Measurements from ENCODE around the gene PHTF1.

PHTF1 gene

GRCh38 chr1:113792471-113792870 is 33.2 kb upstream of the PHTF1 start:
- H3K4me3 Mint-ChIP-seq = no peak overlapping the region
- no peaks in the 10 kb centered on the region for H3K9me3 Mint-ChIP-seq
- H3K36me3 Mint-ChIP-seq (ENCODE audit: low read depth) = peaks cover 76% of the 10 kb centered on the region
- no peak overlapping the region for H3K27ac Mint-ChIP-seq
- peaks cover 5% of the 10 kb centered on the region for H3K4me1 Mint-ChIP-seq
- no peaks in the 10 kb centered on the region for H3K27me3 Mint-ChIP-seq (ENCODE audit: low read depth)
- TF ChIP-seq CTCF (IDR thresholded peaks at IDR 0.05; ENCODE audit: unreplicated experiment in 3 of 3) = no peak

GRCh38 chr1:113788802-113789201 is 29.5 kb upstream of the PHTF1 start:
- Mint-ChIP-seq H3K9me3 (no peaks in the 10 kb centered on the region), H3K36me3 (ENCODE audit: low read depth) (peaks cover 63% of the 10 kb centered on the region), H3K4me3 (no peak overlapping the region), H3K27me3 (ENCODE audit: low read depth) (no peaks in the 10 kb centered on the region), H3K27ac (no peak overlapping the region), H3K4me1 (peaks cover 11% of the 10 kb centered on the region)
- no peak for TF ChIP-seq CTCF (IDR thresholded peaks at IDR 0.05; ENCODE audit: unreplicated experiment in 3 of 3)

GRCh38 chr1:113787663-113788062 is 28.4 kb upstream of the PHTF1 start:
- no peaks in the 10 kb centered on the region for H3K9me3 Mint-ChIP-seq
- peaks cover 11% of the 10 kb centered on the region for H3K4me1 Mint-ChIP-seq
- H3K27ac Mint-ChIP-seq = no peak overlapping the region

GRCh38 chr1:113786069-113786468 is 26.8 kb upstream of the PHTF1 start:
- Mint-ChIP-seq H3K4me3 (no peak overlapping the region), H3K9me3 (no peaks in the 10 kb centered on the region), H3K4me1 (peaks cover 11% of the 10 kb centered on the region), H3K27ac (no peak overlapping the region), H3K27me3 (ENCODE audit: low read depth) (no peaks in the 10 kb centered on the region), H3K36me3 (ENCODE audit: low read depth) (peaks cover 47% of the 10 kb centered on the region)
- TF ChIP-seq CTCF (IDR thresholded peaks at IDR 0.05; ENCODE audit: unreplicated experiment in 3 of 3) = no peak

More at GRCh38 chr1:113787663-113788062, 28.4 kb upstream of the PHTF1 start:
- no peak for TF ChIP-seq CTCF (IDR thresholded peaks at IDR 0.05; ENCODE audit: unreplicated experiment in 3 of 3)
- H3K36me3 Mint-ChIP-seq (ENCODE audit: low read depth) = peaks cover 56% of the 10 kb centered on the region
- no peak overlapping the region for H3K4me3 Mint-ChIP-seq
- no peaks in the 10 kb centered on the region for H3K27me3 Mint-ChIP-seq (ENCODE audit: low read depth)

- no peak overlapping the region for H3K4me3 Mint-ChIP-seq
- H3K36me3 Mint-ChIP-seq (ENCODE audit: low read depth) = peaks cover 33% of the 10 kb centered on the region
- TF ChIP-seq CTCF (IDR thresholded peaks at IDR 0.05; ENCODE audit: unreplicated experiment in 3 of 3) = no peak
- H3K27me3 Mint-ChIP-seq (ENCODE audit: low read depth) = no peaks in the 10 kb centered on the region
- H3K4me1 Mint-ChIP-seq = peaks cover 11% of the 10 kb centered on the region
- peak overlapping the region; percentile 23 to 59 (median 51) for H3K27ac Mint-ChIP-seq
- H3K9me3 Mint-ChIP-seq = no peaks in the 10 kb centered on the region
Measured at GRCh38 chr1:113784104-113784779, 25.0 kb upstream of the PHTF1 start.

All from nephron (organoid).